Kidney glomerular epithelial cell (primary cell): ENCODE measurements around the gene SLC12A1.
"Not testable (repeated sequence)": the region's sequence is repeated elsewhere in the genome, so short reads cannot be mapped to it uniquely, and the experiment has no call there.

Experiments
- DNase-seq: peaks from one replicate; lab custom pipeline; 2025; lab: John Stamatoyannopoulos, UW

The SLC12A1 gene

GRCh38 chr15:48309740-48310139 lies 103.6 kb downstream of the SLC12A1 start:
- DNase-seq = no peak

GRCh38 chr15:48313216-48313615 lies 107.1 kb downstream of the SLC12A1 start:
- DNase-seq = no peak

- DNase-seq = no peak
Observed at GRCh38 chr15:48315041-48315440, 108.9 kb downstream of the SLC12A1 start.

- no peak for DNase-seq
Observed at GRCh38 chr15:48317221-48317620, 111.1 kb downstream of the SLC12A1 start.

- no peak for DNase-seq
Observed at GRCh38 chr15:48318131-48318530, 112.0 kb downstream of the SLC12A1 start.

- no peak for DNase-seq
Observed at GRCh38 chr15:48323294-48323693, 117.2 kb downstream of the SLC12A1 start.

- DNase-seq = no peak
Observed at GRCh38 chr15:48324949-48325348, 118.8 kb downstream of the SLC12A1 start.

GRCh38 chr15:48325400-48325799 lies 119.3 kb downstream of the SLC12A1 start:
- DNase-seq = no peak

GRCh38 chr15:48326180-48326579 lies 120.1 kb downstream of the SLC12A1 start:
- DNase-seq = not testable (repeated sequence)

- peak; percentile 22 for DNase-seq
Observed at GRCh38 chr15:48330105-48330785, 124.1 kb downstream of the SLC12A1 start.

- DNase-seq = peak; percentile 59
Observed at GRCh38 chr15:48330855-48331795, 125.0 kb downstream of the SLC12A1 start, which contains the start of gene DUT. Gene DUT (plus strand): TSS chr15:48331429. CDS start chr15:48331516, 87 bp downstream.

GRCh38 chr15:48331796-48332641 lies 125.9 kb downstream of the SLC12A1 start:
- DNase-seq = peak; percentile 59

- DNase-seq = no peak
Observed at GRCh38 chr15:48332642-48333034, 126.5 kb downstream of the SLC12A1 start.

- DNase-seq = no peak
Observed at GRCh38 chr15:48333540-48333939, 127.4 kb downstream of the SLC12A1 start.

- DNase-seq = no peak
Observed at GRCh38 chr15:48334260-48334659, 128.2 kb downstream of the SLC12A1 start.

GRCh38 chr15:48336940-48337339 lies 130.8 kb downstream of the SLC12A1 start:
- DNase-seq = no peak

GRCh38 chr15:48337607-48338006 lies 131.5 kb downstream of the SLC12A1 start:
- DNase-seq = no peak

- DNase-seq = no peak
Observed at GRCh38 chr15:48340111-48340510, 134.0 kb downstream of the SLC12A1 start.

GRCh38 chr15:48343865-48344264 lies 137.8 kb downstream of the SLC12A1 start:
- no peak for DNase-seq

- DNase-seq = no peak
Observed at GRCh38 chr15:48345516-48345915, 139.4 kb downstream of the SLC12A1 start.

- DNase-seq = peak; percentile 67
Observed at GRCh38 chr15:48352474-48353072, 146.5 kb downstream of the SLC12A1 start.
